Keratinocyte (primary cell): Measurements from ENCODE around the gene IFI35. TPM values are rescaled to one million over a fixed set of nuclear protein-coding genes. Genes with fewer than 3 reads are reported as not detected.

Experiments
- DNase-seq: peaks from one replicate; pipeline ENCODE4 v3.0.0-alpha.2; 2011; ENCODE audit warnings: low read depth, missing footprints, low spot score
- FAIRE-seq: peaks from 2 replicates; lab custom pipeline; 2011; peaks lifted over from hg19 to GRCh38; lab: Jason Lieb, UNC
- H2AFZ ChIP-seq: 2 replicates; pipeline ENCODE4 v1.6.0; 2012; ENCODE audit warnings: low read length, control low read depth, inconsistent platforms; ENCODE audit not compliant: control insufficient read depth
- H3K27ac ChIP-seq: 2 replicates; pipeline ENCODE4 v1.5.1; 2011; ENCODE audit warnings: low read length; ENCODE audit not compliant: control insufficient read depth, insufficient read depth
- H3K27me3 ChIP-seq: 3 replicates; pipeline ENCODE4 v1.6.0; 2011; ENCODE audit warnings: low read length; ENCODE audit not compliant: control insufficient read depth, insufficient read depth; ENCODE audit errors: extremely low read depth
- H3K36me3 ChIP-seq, 2 experiments: 2 replicates in 1 of 2; 3 replicates in 1 of 2; pipeline ENCODE4 v1.5.1; 2011; ENCODE audit warnings: low read length in 2 of 2, mild to moderate bottlenecking in 1 of 2; ENCODE audit not compliant: control insufficient read depth in 2 of 2, insufficient read depth in 2 of 2; ENCODE audit errors: extremely low read depth in 1 of 2
- H3K4me1 ChIP-seq: 3 replicates; pipeline ENCODE4 v1.5.1; 2011; ENCODE audit warnings: low read length; ENCODE audit not compliant: control insufficient read depth, insufficient read depth; ENCODE audit errors: extremely low read depth
- H3K4me2 ChIP-seq: 3 replicates; pipeline ENCODE4 v1.6.0; 2011; ENCODE audit warnings: low read depth, low read length; ENCODE audit not compliant: control insufficient read depth, insufficient read depth; ENCODE audit errors: extremely low read depth
- H3K4me3 ChIP-seq, 3 experiments: fragments of 200-600 bp in 1 of 3; sonication (generic) in 1 of 3; 2 replicates in 2 of 3; 3 replicates in 1 of 3; pipeline ENCODE4 v1.5.1; 2011 to 2016; ENCODE audit warnings: low read length in 3 of 3, mild to moderate bottlenecking in 3 of 3, control low read depth in 2 of 3, inconsistent platforms in 1 of 3, low read depth in 1 of 3, mixed read lengths in 1 of 3, mixed run types in 1 of 3, moderate library complexity in 1 of 3; ENCODE audit not compliant: control insufficient read depth in 2 of 3, insufficient read depth in 2 of 3; ENCODE audit errors: extremely low read depth in 1 of 3
- H3K79me2 ChIP-seq: 2 replicates; pipeline ENCODE4 v1.6.0; 2012; ENCODE audit warnings: low read length; ENCODE audit not compliant: control insufficient read depth, insufficient read depth
- H3K9ac ChIP-seq: 3 replicates; pipeline ENCODE4 v1.6.0; 2011; ENCODE audit warnings: low read length; ENCODE audit not compliant: control insufficient read depth, insufficient read depth; ENCODE audit errors: extremely low read depth
- H3K9me1 ChIP-seq: 3 replicates; pipeline ENCODE4 v1.6.0; 2011; ENCODE audit warnings: low read length; ENCODE audit not compliant: control insufficient read depth, insufficient read depth; ENCODE audit errors: extremely low read depth
- H3K9me3 ChIP-seq: 2 replicates; pipeline ENCODE4 v1.5.1; 2012; ENCODE audit warnings: low read depth, low read length; ENCODE audit not compliant: control insufficient read depth
- H4K20me1 ChIP-seq: 3 replicates; pipeline ENCODE4 v1.6.0; 2011; ENCODE audit warnings: low read length; ENCODE audit not compliant: control insufficient read depth, insufficient read depth; ENCODE audit errors: extremely low read depth
- CTCF ChIP-seq, 3 experiments: IDR thresholded peaks in 1 of 3; conservative IDR thresholded peaks in 1 of 3; optimal IDR thresholded peaks in 1 of 3; 2 replicates in 2 of 3; 3 replicates in 1 of 3; pipeline versions ENCODE3 to v1.5.1; 2011; ENCODE audit warnings: low read length in 3 of 3, mild to moderate bottlenecking in 3 of 3, moderate library complexity in 2 of 3, control low read depth in 1 of 3, inconsistent platforms in 1 of 3; ENCODE audit not compliant: insufficient read depth in 2 of 3; ENCODE audit errors: extremely low read depth in 1 of 3
- EZH2 ChIP-seq: IDR thresholded peaks from one replicate; pipeline ENCODE4 v1.6.1; 2012; ENCODE audit warnings: inconsistent platforms, mild to moderate bottlenecking, low read length, moderate library complexity
- dilution Hi-C: fragments of 300-500 bp; cut with MboI; formaldehyde crosslinking; loops from one replicate; pipeline ENCODE4 v1.7.0; 2020; ENCODE audit warnings: low sequenced_read_pairs; ENCODE audit not compliant: extremely low pct_ligation_motif_present
- polyA plus RNA-seq, 5 experiments: library from polyadenylated mRNA; depleted of rRNA in 3 of 5; stranded (reverse) in 3 of 5; stranded (forward) in 1 of 5; unstranded in 1 of 5; fragments of >200 nt; gene quantifications; 1 replicate in 1 of 5; 2 replicates in 3 of 5; 3 replicates in 1 of 5; pipeline versions ENCODE4 v1.2.1 to v1.2.3, GENCODE V29; 2011 to 2012; ENCODE audit warnings: missing spikeins in 2 of 5, low read depth in 1 of 5, low replicate concordance in 1 of 5

IFI35 gene
- polyA plus RNA-seq, 1 donor (not counting 4 experiments of a cell fraction or from before 2014, with no cell fraction given) = 27.6 TPM

DNA sequence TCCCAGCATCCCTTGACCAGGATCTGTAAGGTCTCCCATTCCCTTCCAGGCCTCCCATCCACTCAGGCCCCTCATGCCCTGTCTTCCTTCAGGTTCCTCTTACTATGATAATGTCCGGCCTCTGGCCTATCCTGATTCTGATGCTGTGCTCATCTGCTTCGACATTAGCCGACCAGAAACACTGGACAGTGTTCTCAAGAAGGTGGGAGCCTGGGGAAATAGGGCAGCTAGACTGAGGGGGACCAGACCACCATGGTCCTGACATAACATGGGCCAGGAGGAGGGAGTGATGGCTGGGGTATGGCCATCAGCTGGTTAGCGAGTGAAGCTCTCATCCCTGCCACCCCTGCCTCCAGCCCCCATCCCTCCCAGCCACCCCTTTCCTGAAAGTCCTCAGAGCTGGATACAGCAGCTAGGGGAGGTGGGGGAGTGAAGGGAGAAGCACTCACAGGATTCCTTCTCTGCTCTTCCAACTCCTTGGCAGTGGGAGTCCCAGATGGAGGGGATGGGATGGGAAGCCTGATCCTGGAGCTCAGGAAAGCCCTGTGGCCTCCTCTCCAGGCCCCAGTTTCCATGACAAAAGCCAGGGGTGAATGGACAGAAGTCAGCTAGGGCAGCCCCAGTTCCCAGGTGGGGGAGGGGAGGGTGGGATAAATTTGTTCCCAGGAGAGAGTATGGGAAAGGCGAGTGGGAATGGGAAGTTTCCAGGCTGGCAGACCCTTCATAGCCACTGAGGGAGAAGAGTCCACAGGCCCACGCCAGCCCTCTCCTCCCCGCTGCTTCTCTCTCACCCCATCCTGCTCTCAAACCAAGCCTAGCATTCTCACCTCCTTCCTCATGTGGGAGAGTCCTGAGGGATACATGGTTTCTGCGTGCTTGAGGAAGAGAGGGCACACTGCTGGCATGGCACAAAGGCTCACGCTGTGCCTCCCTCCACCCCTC lies 20.8 kb downstream of the IFI35 start:
- DNase-seq (no peak), FAIRE-seq (no peak)
- H3K9me1 ChIP-seq = no peaks in the 10 kb centered on the region
- no peaks in the 10 kb centered on the region for H4K20me1 ChIP-seq
- H3K9ac ChIP-seq = no peak overlapping the region
- no peaks in the 10 kb centered on the region for H3K79me2 ChIP-seq
- no peak overlapping the region for H3K27ac ChIP-seq
- H3K4me1 ChIP-seq = peaks cover 3% of the 10 kb centered on the region
- no peaks in the 10 kb centered on the region for H3K9me3 ChIP-seq
- dilution Hi-C loops = no loop called here
- peaks cover 17% of the 10 kb centered on the region for H3K27me3 ChIP-seq
- no peaks in the 10 kb centered on the region for H3K36me3 ChIP-seq
- H3K4me2 ChIP-seq = no peak overlapping the region
- no peak overlapping the region for H2AFZ ChIP-seq
- TF ChIP-seq CTCF (optimal IDR thresholded peaks at IDR 0.05 in 1 of 3, IDR thresholded peaks at IDR 0.05 in 1 of 3, conservative IDR thresholded peaks at IDR 0.05 in 1 of 3; ENCODE audit: extremely low read depth in 1 of 3, insufficient read depth in 2 of 3, low read length in 3 of 3) (no peak), EZH2 (no peak)
- H3K4me3 ChIP-seq = no peak overlapping the region

DNA sequence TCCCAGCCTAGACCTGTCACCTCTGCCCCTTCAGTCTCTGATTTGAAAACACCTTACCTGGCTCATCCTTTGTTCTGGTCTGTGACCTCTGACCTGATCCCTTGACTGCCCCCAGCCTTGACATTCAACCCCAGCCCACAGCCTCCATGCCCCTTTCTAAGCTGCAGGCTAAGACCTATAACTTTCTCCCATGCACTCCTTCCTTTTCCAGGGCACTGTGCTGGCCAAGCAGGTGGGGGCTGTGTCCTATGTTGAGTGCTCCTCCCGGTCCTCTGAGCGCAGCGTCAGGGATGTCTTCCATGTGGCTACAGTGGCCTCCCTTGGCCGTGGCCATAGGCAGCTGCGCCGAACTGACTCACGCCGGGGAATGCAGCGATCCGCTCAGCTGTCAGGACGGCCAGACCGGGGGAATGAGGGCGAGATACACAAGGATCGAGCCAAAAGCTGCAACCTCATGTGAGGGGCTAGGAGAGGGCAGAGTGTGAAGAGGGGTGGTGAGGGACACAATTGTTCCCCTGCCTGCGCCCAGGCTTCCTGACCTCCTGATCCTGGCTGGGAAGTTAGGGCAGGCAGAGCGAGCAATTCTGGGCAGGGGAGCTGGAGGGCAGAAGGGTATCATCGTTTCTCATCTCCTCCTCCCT lies 21.8 kb downstream of the IFI35 start:
- no peak for FAIRE-seq
- no peak overlapping the region for H2AFZ ChIP-seq
- H3K4me1 ChIP-seq = peaks cover 3% of the 10 kb centered on the region
- H3K4me3 ChIP-seq = no peak overlapping the region
- H4K20me1 ChIP-seq = no peaks in the 10 kb centered on the region
- no peaks in the 10 kb centered on the region for H3K9me1 ChIP-seq
- peaks cover 17% of the 10 kb centered on the region for H3K27me3 ChIP-seq
- H3K4me2 ChIP-seq = no peak overlapping the region
- TF ChIP-seq EZH2 (no peak), CTCF (optimal IDR thresholded peaks at IDR 0.05 in 1 of 3, IDR thresholded peaks at IDR 0.05 in 1 of 3, conservative IDR thresholded peaks at IDR 0.05 in 1 of 3; ENCODE audit: extremely low read depth in 1 of 3, insufficient read depth in 2 of 3, low read length in 3 of 3) (no peak)
- H3K9me3 ChIP-seq = no peaks in the 10 kb centered on the region
- no peaks in the 10 kb centered on the region for H3K79me2 ChIP-seq
- no peak overlapping the region for H3K27ac ChIP-seq
- no peaks in the 10 kb centered on the region for H3K36me3 ChIP-seq
- H3K9ac ChIP-seq = no peak overlapping the region
- no peak for DNase-seq
- dilution Hi-C loops = no loop called here
